Activated T-cell treated with anti-CD3 and anti-CD28 coated beads for 24 hours (primary cell): ENCODE results near the gene KRT15.
A peak's percentile ranks its signal among the peaks of the same experiment; 100 is the strongest.

ENCODE experiments used
- DNase-seq: peaks from one replicate; pipeline ENCODE4 v3.0.0-alpha.2; 2020; ENCODE audit warnings: low read depth

The KRT15 gene

GRCh38 chr17:41504246-41504977 lies 14.3 kb downstream of the KRT15 start:
- no peak for DNase-seq

DNA sequence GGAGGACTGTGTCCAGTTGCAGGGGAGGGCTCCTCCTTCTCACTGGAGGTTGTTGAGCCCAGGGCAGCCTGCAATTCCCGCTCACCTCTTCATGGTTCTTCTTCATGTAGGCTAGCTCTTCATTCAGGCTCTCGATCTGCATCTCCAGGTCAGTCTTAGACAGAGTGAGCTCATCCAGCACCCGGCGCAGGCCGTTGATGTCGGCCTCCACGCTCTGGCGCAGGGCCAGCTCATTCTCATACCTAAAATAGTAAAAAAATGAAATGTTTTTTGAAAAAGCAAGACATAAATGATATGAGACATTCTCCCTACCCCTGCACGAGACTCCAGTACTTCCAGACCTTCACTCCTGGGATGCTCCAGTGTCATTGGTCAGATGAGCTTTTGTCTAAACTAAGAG lies 15.5 kb downstream of the KRT15 start:
- DNase-seq: no peak

DNA sequence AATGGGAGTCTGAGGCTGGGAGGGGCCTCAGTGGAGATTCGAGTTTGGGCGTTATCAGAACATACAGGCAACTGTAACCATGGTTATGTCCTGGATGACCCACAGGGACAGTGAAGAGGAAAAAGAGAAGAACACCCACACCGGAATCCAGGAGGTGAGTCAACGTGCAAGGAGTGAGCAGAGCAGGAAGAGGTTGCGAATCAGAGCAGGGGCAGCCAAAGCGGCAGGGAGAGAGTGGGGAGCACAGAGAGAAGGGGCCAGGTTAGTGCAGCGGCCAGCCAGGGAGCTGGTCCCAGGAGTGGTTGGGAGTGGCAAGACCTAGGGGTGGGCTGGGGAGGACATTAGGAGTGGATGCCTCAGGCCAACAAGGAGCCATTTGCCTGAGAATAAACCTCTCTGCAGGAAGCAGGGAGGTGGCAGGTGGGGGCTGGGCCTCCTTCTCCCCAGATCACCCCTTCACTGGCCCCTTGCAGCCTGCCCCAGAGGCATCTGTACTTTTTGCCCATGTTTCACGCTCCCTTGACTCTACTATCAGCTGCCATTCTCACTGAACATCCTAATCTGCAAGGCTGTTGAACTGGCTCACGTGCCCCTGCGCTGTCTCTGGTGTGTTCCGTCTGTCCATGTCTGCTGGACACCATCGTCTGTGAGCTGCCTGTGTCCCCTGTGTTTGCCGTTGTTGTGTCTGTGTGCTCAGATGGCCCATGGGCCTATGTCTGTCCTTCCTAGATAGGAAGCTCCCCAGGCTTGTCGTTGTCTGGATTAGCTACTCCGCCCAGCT lies 18.4 kb downstream of the KRT15 start:
- DNase-seq: no peak

DNA sequence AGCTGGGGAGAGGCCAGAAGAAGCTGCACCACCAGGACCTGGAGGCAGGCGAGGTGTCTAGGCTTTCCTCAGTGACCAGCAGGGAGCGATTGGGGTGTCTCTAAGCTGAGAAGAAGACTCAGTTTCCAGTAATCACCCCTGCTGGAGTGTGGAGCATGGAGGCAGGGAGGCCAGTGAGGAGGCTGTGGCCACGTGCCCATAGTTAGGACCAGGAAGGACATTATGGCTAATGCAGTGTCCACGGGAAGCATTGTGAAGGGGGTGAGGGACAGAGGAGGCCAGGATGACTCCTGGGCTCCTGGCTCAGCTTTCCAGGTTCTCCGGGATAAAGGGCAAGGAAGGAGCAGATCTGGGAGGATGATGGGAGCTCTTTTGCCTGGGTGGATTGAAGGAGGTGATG lies 19.0 kb downstream of the KRT15 start:
- no peak for DNase-seq

DNA sequence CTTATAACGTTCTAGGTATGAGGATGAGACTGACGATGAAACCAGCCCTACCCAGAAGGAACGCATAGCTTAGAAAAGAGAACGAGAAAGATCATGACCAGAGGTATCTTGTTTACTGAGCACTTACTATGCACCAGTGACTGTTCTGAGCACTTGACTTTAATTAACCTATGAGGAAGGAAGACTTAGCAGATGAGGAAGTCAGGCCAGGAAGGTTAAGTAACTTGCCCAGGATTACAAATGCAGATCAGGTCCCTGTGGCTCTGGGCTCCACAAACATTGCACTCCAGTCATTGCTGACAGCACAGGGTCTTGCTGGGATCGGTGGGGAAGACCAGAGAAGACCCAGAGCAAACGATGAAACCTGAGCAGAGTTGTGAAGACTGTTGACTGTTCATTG lies 20.4 kb downstream of the KRT15 start:
- DNase-seq: no peak

- peak; percentile 56 for DNase-seq
Measured at GRCh38 chr17:41496803-41497484, 21.7 kb downstream of the KRT15 start.

DNA sequence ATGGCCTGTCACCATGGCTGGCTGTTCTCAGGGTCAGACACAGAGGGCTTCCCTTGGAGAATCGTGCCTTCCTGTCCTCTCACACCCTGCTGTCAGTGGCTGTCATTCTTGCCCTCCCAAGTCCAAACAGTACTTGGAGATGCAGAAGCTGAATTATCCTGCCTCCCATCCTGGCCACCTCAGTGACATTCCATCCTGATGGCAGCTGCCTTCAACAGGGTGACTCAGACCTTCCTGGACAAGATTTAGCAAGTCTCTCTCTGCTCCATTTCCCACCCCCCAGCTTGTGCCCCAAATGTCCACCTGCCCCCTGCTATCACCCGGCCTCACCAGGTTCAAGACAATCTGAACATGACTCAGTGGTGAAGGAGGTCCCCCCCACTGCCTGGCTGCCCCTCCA lies 24.2 kb downstream of the KRT15 start:
- no peak for DNase-seq

GRCh38 chr17:41492771-41493170 lies 25.9 kb downstream of the KRT15 start:
- no peak for DNase-seq

- DNase-seq: no peak
Measured at GRCh38 chr17:41492351-41492750, 26.3 kb downstream of the KRT15 start.

DNA sequence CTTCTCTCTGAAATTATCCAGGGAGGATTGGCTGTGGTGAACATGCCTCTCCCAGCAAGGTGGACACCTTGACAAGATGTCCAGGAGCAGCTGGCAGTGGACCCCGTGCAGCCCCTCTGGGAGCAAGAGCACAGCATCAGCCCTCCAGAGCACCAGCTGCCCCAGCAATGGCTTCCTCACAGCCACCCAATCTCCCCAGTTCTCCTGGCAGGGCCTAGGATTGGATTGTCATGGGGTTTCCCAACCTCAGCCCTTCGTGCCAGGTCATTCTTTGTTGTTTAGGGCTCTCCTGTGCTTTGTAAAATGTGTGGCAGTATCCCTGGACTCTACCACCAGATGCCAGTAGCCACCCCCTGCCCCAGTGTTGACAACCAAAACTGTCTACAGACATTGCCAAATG lies 27.2 kb downstream of the KRT15 start:
- DNase-seq: no peak

GRCh38 chr17:41490000-41490990 lies 28.4 kb downstream of the KRT15 start:
- DNase-seq: no peak

DNA sequence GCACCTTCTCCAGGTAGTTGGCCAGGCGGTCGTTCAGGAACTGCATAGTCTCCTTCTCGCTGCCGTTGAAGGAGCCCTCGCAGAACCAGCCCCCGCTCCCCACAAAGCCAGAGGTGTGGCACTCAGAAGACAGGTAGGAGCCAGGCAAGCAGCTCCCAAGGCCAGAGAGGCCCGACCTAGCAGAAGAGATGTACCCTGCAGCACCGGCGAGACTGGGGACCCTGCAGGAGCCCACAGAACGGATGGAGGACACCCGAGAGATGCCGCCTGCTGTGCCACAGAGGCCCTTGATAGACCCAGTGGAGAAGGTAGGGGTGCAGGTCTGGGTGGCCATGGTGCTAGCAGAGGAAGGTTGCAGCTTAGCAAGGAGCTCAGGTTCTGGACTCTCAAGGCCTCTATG lies 29.2 kb downstream of the KRT15 start, which contains the start of gene KRT36:
KRT36 (minus strand) TSS at position 380 of the 400 bp plus-strand sequence; CDS start at position 334, 46 bp downstream.
- DNase-seq: no peak

DNA sequence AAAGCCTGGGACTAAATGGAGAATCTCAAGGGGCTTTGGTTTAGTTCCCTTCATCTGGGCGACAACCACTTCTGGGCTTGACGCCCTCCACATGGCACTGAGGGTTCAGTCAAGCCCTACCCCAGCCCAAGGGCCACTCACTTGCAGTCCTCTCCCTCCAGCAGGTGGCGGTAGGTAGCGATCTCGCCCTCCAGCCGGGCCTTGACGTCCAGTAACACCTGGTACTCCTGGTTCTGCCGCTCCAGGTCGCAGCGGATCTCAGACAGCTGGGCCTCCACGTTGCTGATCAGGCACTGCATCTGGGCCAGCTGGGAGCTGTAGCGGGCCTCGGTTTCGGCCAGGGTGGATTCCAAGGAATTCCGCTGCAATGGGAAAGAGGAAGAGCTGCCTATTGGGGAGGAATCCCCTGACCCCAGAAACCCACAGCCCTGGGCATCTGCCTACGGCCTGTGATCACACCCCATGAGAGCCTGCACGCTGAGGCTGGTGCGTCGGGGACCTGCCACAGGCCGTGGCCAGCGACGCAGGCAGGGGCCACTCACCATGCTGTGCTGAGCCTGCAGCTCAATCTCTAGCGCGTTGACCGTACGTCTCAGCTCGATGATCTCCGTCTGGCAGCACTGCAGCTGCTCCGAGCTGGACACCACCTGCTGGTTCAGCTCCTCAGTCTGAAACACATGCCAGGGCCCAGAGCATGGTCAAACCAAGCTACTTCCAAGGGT lies 31.7 kb downstream of the KRT15 start:
- peak; percentile 17 for DNase-seq

DNA sequence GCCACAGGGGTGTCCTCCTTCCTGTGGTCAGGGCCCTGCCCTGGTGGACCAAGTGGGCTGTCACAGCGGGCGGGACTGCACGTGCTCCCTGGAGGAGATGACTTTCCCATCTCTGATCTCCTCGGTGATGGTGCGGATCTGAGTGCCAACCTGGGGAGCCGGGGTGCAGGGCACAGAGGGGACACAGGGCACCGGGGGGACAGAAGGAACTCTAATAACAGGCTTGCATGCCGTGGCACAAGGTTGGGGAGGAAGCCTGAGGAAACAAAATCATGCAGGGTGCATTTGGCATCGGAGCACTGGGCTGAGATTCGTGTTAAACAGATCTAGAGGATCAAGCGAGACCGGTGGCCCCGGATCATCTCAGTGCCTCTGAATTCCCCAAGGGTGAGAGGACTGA lies 32.4 kb downstream of the KRT15 start:
- no peak for DNase-seq

GRCh38 chr17:41484920-41485904 lies 33.5 kb downstream of the KRT15 start:
- no peak for DNase-seq

DNA sequence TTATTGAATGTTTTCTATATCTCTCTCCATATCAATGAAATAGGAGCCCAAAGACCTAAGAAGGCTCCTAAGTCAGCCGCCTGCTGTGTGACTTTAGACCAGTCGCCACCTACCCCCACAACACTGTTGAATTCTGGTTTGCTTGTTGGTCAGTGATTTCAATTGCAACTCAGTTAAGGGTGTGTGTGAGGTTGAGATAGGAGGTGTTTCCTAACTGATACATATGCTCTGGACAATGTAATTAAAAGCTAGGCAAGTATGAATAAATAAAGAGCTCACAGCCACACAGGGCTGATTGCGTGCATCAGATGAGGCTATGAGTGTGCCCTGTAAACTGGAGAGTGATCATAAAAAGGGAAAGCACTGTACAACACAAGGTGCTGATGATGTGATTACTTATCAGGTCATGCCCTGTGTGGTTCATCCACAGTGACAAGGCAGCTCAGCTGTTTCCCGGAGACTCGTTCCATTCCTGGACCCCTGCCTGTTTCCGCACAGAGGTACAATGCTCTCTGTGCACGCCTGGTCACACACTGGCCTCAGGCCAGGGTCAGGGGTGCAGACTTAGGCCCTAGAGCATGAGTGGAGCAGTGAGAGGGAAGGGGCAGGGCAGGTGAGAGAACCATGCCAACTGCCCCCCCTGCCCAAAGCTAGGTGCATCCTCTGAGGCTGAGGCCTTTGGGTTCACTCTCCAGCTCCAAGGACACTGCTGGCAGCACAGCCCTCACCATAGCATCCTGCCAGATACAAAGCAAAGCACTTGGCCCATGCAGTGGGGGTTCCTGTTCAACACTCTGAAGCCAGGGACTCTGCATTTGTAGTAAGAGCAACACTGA lies 34.5 kb downstream of the KRT15 start:
- DNase-seq: no peak

DNA sequence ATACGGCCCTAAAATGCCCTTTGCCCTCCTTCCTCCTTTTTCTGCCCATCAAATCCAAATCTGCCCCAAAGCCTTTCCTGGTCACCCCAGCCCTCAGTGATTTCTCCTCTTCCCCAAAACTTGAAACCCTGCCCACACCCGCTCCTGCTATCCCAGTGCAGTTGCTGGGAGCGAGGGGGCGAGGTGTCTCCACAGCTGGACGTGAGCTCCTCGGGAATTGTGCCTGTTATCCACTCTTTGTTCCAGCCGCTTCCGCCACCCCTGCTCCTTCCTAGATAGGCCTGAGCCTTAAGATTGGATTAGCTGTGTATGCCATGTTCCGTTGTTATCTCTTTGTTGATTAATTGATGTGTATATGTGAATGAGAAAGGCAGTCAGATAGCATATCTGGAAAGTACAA lies 35.2 kb downstream of the KRT15 start:
- no peak for DNase-seq

DNA sequence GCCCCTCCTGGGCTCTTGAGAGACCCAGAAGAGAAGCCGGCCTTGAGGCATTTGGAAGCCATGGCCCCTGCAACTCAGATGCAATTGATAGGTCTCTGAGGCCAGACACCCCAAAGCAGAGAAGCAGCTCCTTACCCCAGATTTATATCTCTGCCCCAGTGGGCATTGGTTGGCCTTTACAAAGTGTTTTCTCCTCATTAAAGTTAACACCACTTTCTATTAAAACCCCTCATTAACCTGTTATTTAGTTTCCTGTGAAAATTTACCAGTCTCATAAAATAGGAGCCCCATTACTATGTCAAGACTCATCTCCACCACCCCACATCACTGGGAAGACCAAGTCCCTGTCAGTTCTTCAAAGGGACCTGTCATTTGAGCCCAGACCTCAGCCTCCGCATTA lies 37.7 kb downstream of the KRT15 start, which contains the start of gene KRT35:
KRT35 (minus strand) TSS at position 116 of the 400 bp plus-strand sequence; CDS start at position 62, 54 bp downstream.
- DNase-seq: no peak

- no peak for DNase-seq
Measured at GRCh38 chr17:41480581-41480980, 38.1 kb downstream of the KRT15 start.
